Fibroblast of peridontal ligament (primary cell): ENCODE data around the gene S100PBP.

Experiments used
- DNase-seq: peaks from one replicate; pipeline ENCODE4 v3.0.0-alpha.2; 2010; ENCODE audit errors: extremely low read depth

S100PBP gene

GRCh38 chr1:32817159-32817814, at the start of gene S100PBP, which contains the start of gene YARS1:
TSS of gene S100PBP (plus strand) at chr1:32817653. CDS start at chr1:32826100, 8,447 bp downstream.
TSS of gene YARS1 (minus strand) at chr1:32817358. CDS start at chr1:32817244, 114 bp downstream.
- DNase-seq, result peak; percentile 96

- DNase-seq, result no peak
These were observed 49.2 kb upstream of the S100PBP start for GRCh38 chr1:32768110-32768850.

- peak; percentile 33 for DNase-seq
These were observed 47.8 kb upstream of the S100PBP start for GRCh38 chr1:32769524-32770220.

- DNase-seq, result no peak
These were observed 47.2 kb upstream of the S100PBP start for GRCh38 chr1:32770221-32770731.

- DNase-seq, result no peak
These were observed 46.5 kb upstream of the S100PBP start for GRCh38 chr1:32770741-32771548.

GRCh38 chr1:32771561-32772280, 45.7 kb upstream of the S100PBP start:
- no peak for DNase-seq

GRCh38 chr1:32772281-32773017, 45.0 kb upstream of the S100PBP start:
- no peak for DNase-seq

- peak; percentile 74 for DNase-seq
These were observed 44.3 kb upstream of the S100PBP start for GRCh38 chr1:32773018-32773763.

GRCh38 chr1:32773764-32774463, 43.5 kb upstream of the S100PBP start:
- no peak for DNase-seq

GRCh38 chr1:32774464-32774808, 43.0 kb upstream of the S100PBP start:
- no peak for DNase-seq

- peak; percentile 84 for DNase-seq
These were observed 42.4 kb upstream of the S100PBP start for GRCh38 chr1:32774950-32775634.

- DNase-seq, result peak; percentile 52
These were observed 41.7 kb upstream of the S100PBP start for GRCh38 chr1:32775640-32776337.

- DNase-seq, result no peak
These were observed 38.2 kb upstream of the S100PBP start for GRCh38 chr1:32779242-32779641.

- DNase-seq, result no peak
These were observed 37.4 kb upstream of the S100PBP start for GRCh38 chr1:32780005-32780404.

- DNase-seq, result no peak
These were observed 36.7 kb upstream of the S100PBP start for GRCh38 chr1:32780628-32781234.

GRCh38 chr1:32782086-32782485, 35.4 kb upstream of the S100PBP start:
- no peak for DNase-seq

GRCh38 chr1:32783851-32784250, 33.6 kb upstream of the S100PBP start:
- no peak for DNase-seq
